NCI-H526 treated with DMSO at 0.1 percent for 48 hours (cell line): ENCODE measurements around the gene B4GALNT3.

Experiments
- DNase-seq: peaks from one replicate; lab custom pipeline; 2025; lab: John Stamatoyannopoulos, UW

B4GALNT3 gene

GRCh38 chr12:539540-540310 is 80.0 kb downstream of the B4GALNT3 start:
- no peak for DNase-seq

GRCh38 chr12:541676-542324 is 82.1 kb downstream of the B4GALNT3 start:
- DNase-seq, result no peak

- no peak for DNase-seq
These were observed 82.8 kb downstream of the B4GALNT3 start for GRCh38 chr12:542395-543113.

GRCh38 chr12:543114-543451 is 83.3 kb downstream of the B4GALNT3 start:
- DNase-seq, result no peak

GRCh38 chr12:544142-544541 is 84.4 kb downstream of the B4GALNT3 start:
- DNase-seq, result no peak

- no peak for DNase-seq
These were observed 85.3 kb downstream of the B4GALNT3 start for GRCh38 chr12:544941-545635.

GRCh38 chr12:545835-546234 is 86.1 kb downstream of the B4GALNT3 start:
- no peak for DNase-seq

GRCh38 chr12:546265-546919 is 86.7 kb downstream of the B4GALNT3 start:
- no peak for DNase-seq

GRCh38 chr12:546920-547845 is 87.4 kb downstream of the B4GALNT3 start:
- no peak for DNase-seq

- DNase-seq, result no peak
These were observed 88.2 kb downstream of the B4GALNT3 start for GRCh38 chr12:547883-548470.

- no peak for DNase-seq
These were observed 89.8 kb downstream of the B4GALNT3 start for GRCh38 chr12:549476-550082.

- no peak for DNase-seq
These were observed 90.9 kb downstream of the B4GALNT3 start for GRCh38 chr12:550473-551260.

- no peak for DNase-seq
These were observed 92.7 kb downstream of the B4GALNT3 start for GRCh38 chr12:552466-552865.

- DNase-seq, result no peak
These were observed 93.7 kb downstream of the B4GALNT3 start for GRCh38 chr12:553216-554000.

- no peak for DNase-seq
These were observed 94.2 kb downstream of the B4GALNT3 start for GRCh38 chr12:554001-554285.

- DNase-seq, result no peak
These were observed 96.8 kb downstream of the B4GALNT3 start for GRCh38 chr12:556498-556897.

GRCh38 chr12:558580-558979 is 98.8 kb downstream of the B4GALNT3 start:
- DNase-seq, result no peak

- DNase-seq, result no peak
These were observed 99.6 kb downstream of the B4GALNT3 start for GRCh38 chr12:559208-559905.
